Measurements from ENCODE around the gene PLCL1.

- no peak for TF ChIP-seq CTCF (IDR thresholded peaks at IDR 0.05)
- TF ChIP-seq POLR2AphosphoS5 (IDR thresholded peaks at IDR 0.05): no peak
These were observed 49.2 kb downstream of the PLCL1 start for GRCh38 chr2:197853549-197853948.

Data from breast epithelium (tissue), 3 donors.